ENCODE data around the gene GRID1.

The GRID1 gene

DNA sequence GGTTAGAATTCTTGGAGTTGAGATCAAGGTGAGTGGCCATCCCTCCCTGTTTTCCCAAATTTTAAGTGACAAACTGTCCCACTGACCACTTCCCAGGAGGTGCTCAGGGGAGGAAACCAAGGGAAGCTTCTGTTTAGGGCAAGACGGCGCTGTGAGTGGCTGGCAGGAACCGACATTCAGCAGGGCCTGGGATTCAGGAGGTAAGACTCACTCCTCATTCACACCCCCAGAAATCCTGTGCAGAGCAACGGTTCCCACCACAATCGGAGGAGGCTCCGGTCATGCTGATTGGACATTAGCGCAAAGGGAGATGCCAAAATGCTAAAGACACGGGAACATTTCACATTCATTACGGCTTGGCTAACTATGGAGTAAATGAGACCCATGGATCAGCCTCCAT is 200.9 kb downstream of the GRID1 start:
- Histone ChIP-seq H3K9me2 (replicated peaks; ENCODE audit: insufficient read depth, low read length) (no peaks in the 10 kb centered on the region), H3K9me3 (replicated peaks; ENCODE audit: insufficient read depth, low read length) (no peaks in the 10 kb centered on the region), H3K79me2 (ENCODE audit: low read length) (no peaks in the 10 kb centered on the region), H3K4me2 (ENCODE audit: low read depth, low read length) (no peak overlapping the region), H3K4me1 (ENCODE audit: low read length) (no peaks in the 10 kb centered on the region), H3K9ac (ENCODE audit: low read length) (no peak overlapping the region), H2AFZ (ENCODE audit: low read length) (no peak overlapping the region), H3K4me3 (ENCODE audit: low read length) (no peak overlapping the region), H3F3A (ENCODE audit: insufficient read depth, low read length) (no peaks in the 10 kb centered on the region), H3K36me3 (replicated peaks; ENCODE audit: insufficient read depth, low read length) (no peaks in the 10 kb centered on the region), H3K27ac (ENCODE audit: low read length) (no peak overlapping the region), H4K20me1 (ENCODE audit: insufficient read depth, low read length) (no peaks in the 10 kb centered on the region), H3K27me3 (replicated peaks; ENCODE audit: insufficient read depth, low read length) (no peaks in the 10 kb centered on the region)
- DNase-seq, result no peak
- TF ChIP-seq EZH2phosphoT487 (IDR thresholded peaks at IDR 0.05; ENCODE audit: low read length), result no peak
- TF ChIP-seq EZH2 (optimal IDR thresholded peaks at IDR 0.05; ENCODE audit: low read depth, low read length), result no peak
- TF ChIP-seq, protein P1, sequence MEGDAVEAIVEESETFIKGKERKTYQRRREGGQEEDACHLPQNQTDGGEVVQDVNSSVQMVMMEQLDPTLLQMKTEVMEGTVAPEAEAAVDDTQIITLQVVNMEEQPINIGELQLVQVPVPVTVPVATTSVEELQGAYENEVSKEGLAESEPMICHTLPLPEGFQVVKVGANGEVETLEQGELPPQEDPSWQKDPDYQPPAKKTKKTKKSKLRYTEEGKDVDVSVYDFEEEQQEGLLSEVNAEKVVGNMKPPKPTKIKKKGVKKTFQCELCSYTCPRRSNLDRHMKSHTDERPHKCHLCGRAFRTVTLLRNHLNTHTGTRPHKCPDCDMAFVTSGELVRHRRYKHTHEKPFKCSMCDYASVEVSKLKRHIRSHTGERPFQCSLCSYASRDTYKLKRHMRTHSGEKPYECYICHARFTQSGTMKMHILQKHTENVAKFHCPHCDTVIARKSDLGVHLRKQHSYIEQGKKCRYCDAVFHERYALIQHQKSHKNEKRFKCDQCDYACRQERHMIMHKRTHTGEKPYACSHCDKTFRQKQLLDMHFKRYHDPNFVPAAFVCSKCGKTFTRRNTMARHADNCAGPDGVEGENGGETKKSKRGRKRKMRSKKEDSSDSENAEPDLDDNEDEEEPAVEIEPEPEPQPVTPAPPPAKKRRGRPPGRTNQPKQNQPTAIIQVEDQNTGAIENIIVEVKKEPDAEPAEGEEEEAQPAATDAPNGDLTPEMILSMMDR (IDR thresholded peaks at IDR 0.05; ENCODE audit: low read length), result no peak

DNA sequence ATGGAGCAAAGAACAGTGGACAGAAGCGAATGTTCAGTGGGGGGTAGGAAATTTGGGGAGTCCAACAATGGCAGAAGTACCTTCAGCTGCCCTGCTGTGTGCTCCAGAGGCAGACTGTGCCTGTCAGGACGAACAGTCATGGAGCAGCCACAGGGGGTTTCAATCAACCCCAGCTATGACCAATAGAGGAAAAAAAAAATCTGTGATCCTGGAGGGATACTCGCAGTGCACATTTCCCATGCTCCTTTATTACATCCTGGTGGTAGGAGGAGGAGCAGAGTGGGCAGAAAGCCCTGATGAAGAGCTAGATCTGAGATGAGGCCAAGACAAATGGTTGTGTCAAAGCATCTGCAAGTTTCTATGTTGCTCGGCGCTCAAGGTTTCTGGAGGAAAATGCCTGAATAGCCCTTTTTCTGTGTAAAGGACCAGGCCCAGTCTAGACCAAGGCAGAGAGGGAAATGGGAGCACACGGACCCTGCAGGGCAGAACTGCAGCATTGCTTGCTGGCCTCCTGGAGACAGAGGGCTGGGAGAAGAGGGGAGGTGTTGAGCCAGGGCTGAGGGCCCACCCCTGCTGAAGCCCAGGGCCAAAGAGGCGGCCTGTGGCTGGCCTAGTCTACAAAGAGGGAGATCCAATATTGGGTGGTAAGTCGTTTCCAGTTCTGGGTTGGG is 201.5 kb downstream of the GRID1 start:
- Histone ChIP-seq H3F3A (ENCODE audit: insufficient read depth, low read length) (no peaks in the 10 kb centered on the region), H2AFZ (ENCODE audit: low read length) (no peak overlapping the region), H3K4me2 (ENCODE audit: low read depth, low read length) (no peak overlapping the region), H4K20me1 (ENCODE audit: insufficient read depth, low read length) (no peaks in the 10 kb centered on the region), H3K9ac (ENCODE audit: low read length) (no peak overlapping the region), H3K4me3 (ENCODE audit: low read length) (no peak overlapping the region), H3K79me2 (ENCODE audit: low read length) (no peaks in the 10 kb centered on the region), H3K27me3 (replicated peaks; ENCODE audit: insufficient read depth, low read length) (no peaks in the 10 kb centered on the region), H3K9me2 (replicated peaks; ENCODE audit: insufficient read depth, low read length) (no peaks in the 10 kb centered on the region), H3K9me3 (replicated peaks; ENCODE audit: insufficient read depth, low read length) (no peaks in the 10 kb centered on the region), H3K4me1 (ENCODE audit: low read length) (no peaks in the 10 kb centered on the region), H3K27ac (ENCODE audit: low read length) (no peak overlapping the region), H3K36me3 (replicated peaks; ENCODE audit: insufficient read depth, low read length) (no peaks in the 10 kb centered on the region)
- TF ChIP-seq, protein P1 (IDR thresholded peaks at IDR 0.05; ENCODE audit: low read length), result no peak
- TF ChIP-seq EZH2phosphoT487 (IDR thresholded peaks at IDR 0.05; ENCODE audit: low read length) (no peak), EZH2 (optimal IDR thresholded peaks at IDR 0.05; ENCODE audit: low read depth, low read length) (no peak)
- DNase-seq, result no peak

DNA sequence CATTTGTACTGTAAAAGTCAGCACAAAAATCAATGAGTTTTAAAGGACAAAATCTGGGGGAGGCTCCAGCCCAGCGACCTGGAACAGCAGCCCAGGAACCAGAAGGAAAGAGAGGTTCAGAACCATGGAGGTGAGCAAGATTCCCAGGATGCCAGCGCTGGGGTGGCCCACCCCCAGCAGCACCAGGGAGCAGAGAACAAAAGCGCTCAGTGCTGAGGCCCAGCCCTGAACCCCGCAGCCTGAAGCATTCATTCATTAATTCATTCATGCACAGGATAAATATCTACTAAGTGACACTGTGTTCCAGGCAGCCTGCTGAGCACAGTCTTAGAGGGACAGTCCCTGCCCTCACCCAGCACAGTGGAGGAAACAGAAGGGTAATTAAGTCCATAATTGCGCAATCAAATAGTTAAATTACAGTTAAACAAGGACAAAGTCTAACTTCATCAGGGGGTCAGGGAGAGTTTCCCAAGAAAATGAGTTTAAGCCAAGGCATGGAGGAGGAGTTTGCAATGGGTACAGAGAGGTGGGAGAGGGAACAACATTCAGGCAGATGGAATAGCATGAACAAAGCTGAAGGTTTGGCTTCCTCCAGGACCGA is 202.3 kb downstream of the GRID1 start:
- Histone ChIP-seq H3K9me3 (replicated peaks; ENCODE audit: insufficient read depth, low read length) (no peaks in the 10 kb centered on the region), H3K27ac (ENCODE audit: low read length) (no peak overlapping the region), H3F3A (ENCODE audit: insufficient read depth, low read length) (no peaks in the 10 kb centered on the region), H3K4me2 (ENCODE audit: low read depth, low read length) (no peak overlapping the region), H3K4me1 (ENCODE audit: low read length) (no peaks in the 10 kb centered on the region), H3K9me2 (replicated peaks; ENCODE audit: insufficient read depth, low read length) (no peaks in the 10 kb centered on the region), H3K36me3 (replicated peaks; ENCODE audit: insufficient read depth, low read length) (no peaks in the 10 kb centered on the region), H4K20me1 (ENCODE audit: insufficient read depth, low read length) (no peaks in the 10 kb centered on the region), H3K4me3 (ENCODE audit: low read length) (no peak overlapping the region), H3K9ac (ENCODE audit: low read length) (no peak overlapping the region), H3K27me3 (replicated peaks; ENCODE audit: insufficient read depth, low read length) (no peaks in the 10 kb centered on the region), H3K79me2 (ENCODE audit: low read length) (no peaks in the 10 kb centered on the region), H2AFZ (ENCODE audit: low read length) (no peak overlapping the region)
- no peak for DNase-seq
- TF ChIP-seq EZH2 (optimal IDR thresholded peaks at IDR 0.05; ENCODE audit: low read depth, low read length) (no peak), EZH2phosphoT487 (IDR thresholded peaks at IDR 0.05; ENCODE audit: low read length) (no peak)
- TF ChIP-seq, protein P1 (IDR thresholded peaks at IDR 0.05; ENCODE audit: low read length), result no peak
